GM12878 (cell line): ENCODE results near the gene FEN1. TPM values are rescaled to one million over a fixed set of nuclear protein-coding genes. Genes with fewer than 3 reads are reported as not detected.

ENCODE experiments used
- RB1 ChIP-seq: fragments of 450-650 bp; formaldehyde crosslinking; IDR thresholded peaks from 2 replicates; pipeline ENCODE4 v1.6.1; 2017; ENCODE audit warnings: mild to moderate bottlenecking, borderline replicate concordance
- polyA plus RNA-seq, 11 experiments: library from polyadenylated mRNA; depleted of rRNA in 4 of 11; unstranded in 6 of 11; stranded (reverse) in 5 of 11; fragments of >200 nt; fragmentation: Nextera tagmentation in 4 of 11; fragmentation: Illumina TruSeq in 1 of 11; extraction: Ambion mirVana in 4 of 11; extraction: Trizol in 1 of 11; gene quantifications; 1 replicate in 1 of 11; 2 replicates in 10 of 11; pipeline versions ENCODE4 v1.2.1 to v1.2.3, GENCODE V29; 2011 to 2016; ENCODE audit warnings: inconsistent platforms in 2 of 11, missing spikeins in 2 of 11, low read depth in 1 of 11
- total RNA-seq, 4 experiments: library from RNA; depleted of rRNA in 3 of 4; stranded (reverse); fragments of >200 nt in 3 of 4; fragmentation: Illumina TruSeq in 1 of 4; extraction: Trizol in 1 of 4; gene quantifications; 2 replicates each; pipeline versions ENCODE4 v1.2.1 to v1.2.3, GENCODE V29; 2013 to 2021
- TF ChIP-seq, protein P1 (sequence below): fragments of 450-650 bp; conservative IDR thresholded peaks from 2 replicates; pipeline ENCODE4 v1.6.1; 2017; ENCODE audit warnings: mild to moderate bottlenecking, moderate library complexity
- TF ChIP-seq, protein P2 (sequence below): fragments of 150-350 bp; IDR thresholded peaks from 2 replicates; pipeline ENCODE4 v1.6.1; 2016; ENCODE audit warnings: low read depth, low read length
- TF ChIP-seq, protein P3 (sequence below): fragments of 450-650 bp; formaldehyde crosslinking; IDR thresholded peaks from 2 replicates; pipeline ENCODE4 v1.5.0; 2022; ENCODE audit warnings: mild to moderate bottlenecking, missing genetic modification characterization
- TF ChIP-seq, protein P4 (sequence below): IDR thresholded peaks from 2 replicates; pipeline ENCODE4 v1.6.1; 2012; ENCODE audit warnings: low read depth, low read length, improper control_type of control experiment

Gene FEN1
- total and polyA plus RNA-seq, 10 of the 15 experiments (the other 5 are each of a cell fraction or from before 2014, with no cell fraction given): 54.8 to 282 (median 125) TPM

DNA sequence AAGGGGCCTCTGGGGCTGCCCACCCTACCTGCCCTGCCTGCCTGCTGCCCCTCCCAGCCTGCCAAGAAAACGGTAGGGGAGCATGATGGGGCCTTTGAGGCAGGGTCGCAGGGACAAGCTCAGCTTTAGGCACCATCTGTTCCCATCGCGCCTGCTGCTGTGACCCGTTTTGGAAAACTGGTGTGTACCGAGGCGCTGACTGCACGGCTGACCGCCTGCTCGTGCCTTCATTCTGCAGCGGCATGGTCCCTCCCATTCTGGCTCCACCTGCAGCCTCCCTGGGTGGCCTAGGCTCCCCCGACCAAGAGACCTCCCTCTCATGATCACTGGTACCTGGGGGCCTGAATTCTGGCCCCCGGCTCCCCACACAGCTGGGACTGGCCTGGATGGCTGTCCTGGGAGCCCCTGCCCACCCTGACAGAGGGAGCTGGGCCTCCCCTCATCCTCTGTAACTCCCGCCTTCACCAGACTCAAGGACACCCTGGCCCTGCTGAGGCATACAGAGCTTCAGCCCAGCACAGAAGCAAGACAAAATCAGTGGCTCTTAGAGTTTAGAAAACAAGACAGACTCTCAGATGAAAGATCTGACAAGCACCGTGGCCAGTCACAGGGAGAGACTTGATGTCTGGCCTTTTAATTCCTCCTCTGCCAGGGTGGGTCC, 46.8 kb upstream of the FEN1 start (continued):
- TF ChIP-seq, protein P1, sequence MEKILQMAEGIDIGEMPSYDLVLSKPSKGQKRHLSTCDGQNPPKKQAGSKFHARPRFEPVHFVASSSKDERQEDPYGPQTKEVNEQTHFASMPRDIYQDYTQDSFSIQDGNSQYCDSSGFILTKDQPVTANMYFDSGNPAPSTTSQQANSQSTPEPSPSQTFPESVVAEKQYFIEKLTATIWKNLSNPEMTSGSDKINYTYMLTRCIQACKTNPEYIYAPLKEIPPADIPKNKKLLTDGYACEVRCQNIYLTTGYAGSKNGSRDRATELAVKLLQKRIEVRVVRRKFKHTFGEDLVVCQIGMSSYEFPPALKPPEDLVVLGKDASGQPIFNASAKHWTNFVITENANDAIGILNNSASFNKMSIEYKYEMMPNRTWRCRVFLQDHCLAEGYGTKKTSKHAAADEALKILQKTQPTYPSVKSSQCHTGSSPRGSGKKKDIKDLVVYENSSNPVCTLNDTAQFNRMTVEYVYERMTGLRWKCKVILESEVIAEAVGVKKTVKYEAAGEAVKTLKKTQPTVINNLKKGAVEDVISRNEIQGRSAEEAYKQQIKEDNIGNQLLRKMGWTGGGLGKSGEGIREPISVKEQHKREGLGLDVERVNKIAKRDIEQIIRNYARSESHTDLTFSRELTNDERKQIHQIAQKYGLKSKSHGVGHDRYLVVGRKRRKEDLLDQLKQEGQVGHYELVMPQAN: no peak
- TF ChIP-seq, protein P2, sequence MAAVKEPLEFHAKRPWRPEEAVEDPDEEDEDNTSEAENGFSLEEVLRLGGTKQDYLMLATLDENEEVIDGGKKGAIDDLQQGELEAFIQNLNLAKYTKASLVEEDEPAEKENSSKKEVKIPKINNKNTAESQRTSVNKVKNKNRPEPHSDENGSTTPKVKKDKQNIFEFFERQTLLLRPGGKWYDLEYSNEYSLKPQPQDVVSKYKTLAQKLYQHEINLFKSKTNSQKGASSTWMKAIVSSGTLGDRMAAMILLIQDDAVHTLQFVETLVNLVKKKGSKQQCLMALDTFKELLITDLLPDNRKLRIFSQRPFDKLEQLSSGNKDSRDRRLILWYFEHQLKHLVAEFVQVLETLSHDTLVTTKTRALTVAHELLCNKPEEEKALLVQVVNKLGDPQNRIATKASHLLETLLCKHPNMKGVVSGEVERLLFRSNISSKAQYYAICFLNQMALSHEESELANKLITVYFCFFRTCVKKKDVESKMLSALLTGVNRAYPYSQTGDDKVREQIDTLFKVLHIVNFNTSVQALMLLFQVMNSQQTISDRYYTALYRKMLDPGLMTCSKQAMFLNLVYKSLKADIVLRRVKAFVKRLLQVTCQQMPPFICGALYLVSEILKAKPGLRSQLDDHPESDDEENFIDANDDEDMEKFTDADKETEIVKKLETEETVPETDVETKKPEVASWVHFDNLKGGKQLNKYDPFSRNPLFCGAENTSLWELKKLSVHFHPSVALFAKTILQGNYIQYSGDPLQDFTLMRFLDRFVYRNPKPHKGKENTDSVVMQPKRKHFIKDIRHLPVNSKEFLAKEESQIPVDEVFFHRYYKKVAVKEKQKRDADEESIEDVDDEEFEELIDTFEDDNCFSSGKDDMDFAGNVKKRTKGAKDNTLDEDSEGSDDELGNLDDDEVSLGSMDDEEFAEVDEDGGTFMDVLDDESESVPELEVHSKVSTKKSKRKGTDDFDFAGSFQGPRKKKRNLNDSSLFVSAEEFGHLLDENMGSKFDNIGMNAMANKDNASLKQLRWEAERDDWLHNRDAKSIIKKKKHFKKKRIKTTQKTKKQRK: no peak
- TF ChIP-seq, protein P3, sequence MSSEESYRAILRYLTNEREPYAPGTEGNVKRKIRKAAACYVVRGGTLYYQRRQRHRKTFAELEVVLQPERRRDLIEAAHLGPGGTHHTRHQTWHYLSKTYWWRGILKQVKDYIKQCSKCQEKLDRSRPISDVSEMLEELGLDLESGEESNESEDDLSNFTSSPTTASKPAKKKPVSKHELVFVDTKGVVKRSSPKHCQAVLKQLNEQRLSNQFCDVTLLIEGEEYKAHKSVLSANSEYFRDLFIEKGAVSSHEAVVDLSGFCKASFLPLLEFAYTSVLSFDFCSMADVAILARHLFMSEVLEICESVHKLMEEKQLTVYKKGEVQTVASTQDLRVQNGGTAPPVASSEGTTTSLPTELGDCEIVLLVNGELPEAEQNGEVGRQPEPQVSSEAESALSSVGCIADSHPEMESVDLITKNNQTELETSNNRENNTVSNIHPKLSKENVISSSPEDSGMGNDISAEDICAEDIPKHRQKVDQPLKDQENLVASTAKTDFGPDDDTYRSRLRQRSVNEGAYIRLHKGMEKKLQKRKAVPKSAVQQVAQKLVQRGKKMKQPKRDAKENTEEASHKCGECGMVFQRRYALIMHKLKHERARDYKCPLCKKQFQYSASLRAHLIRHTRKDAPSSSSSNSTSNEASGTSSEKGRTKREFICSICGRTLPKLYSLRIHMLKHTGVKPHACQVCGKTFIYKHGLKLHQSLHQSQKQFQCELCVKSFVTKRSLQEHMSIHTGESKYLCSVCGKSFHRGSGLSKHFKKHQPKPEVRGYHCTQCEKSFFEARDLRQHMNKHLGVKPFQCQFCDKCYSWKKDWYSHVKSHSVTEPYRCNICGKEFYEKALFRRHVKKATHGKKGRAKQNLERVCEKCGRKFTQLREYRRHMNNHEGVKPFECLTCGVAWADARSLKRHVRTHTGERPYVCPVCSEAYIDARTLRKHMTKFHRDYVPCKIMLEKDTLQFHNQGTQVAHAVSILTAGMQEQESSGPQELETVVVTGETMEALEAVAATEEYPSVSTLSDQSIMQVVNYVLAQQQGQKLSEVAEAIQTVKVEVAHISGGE (CRISPR knock-in tag): no peak
- TF ChIP-seq RB1: no peak
- TF ChIP-seq, protein P4, sequence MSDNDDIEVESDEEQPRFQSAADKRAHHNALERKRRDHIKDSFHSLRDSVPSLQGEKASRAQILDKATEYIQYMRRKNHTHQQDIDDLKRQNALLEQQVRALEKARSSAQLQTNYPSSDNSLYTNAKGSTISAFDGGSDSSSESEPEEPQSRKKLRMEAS: no peak
